ENCODE results near the gene BLVRA.

DNA sequence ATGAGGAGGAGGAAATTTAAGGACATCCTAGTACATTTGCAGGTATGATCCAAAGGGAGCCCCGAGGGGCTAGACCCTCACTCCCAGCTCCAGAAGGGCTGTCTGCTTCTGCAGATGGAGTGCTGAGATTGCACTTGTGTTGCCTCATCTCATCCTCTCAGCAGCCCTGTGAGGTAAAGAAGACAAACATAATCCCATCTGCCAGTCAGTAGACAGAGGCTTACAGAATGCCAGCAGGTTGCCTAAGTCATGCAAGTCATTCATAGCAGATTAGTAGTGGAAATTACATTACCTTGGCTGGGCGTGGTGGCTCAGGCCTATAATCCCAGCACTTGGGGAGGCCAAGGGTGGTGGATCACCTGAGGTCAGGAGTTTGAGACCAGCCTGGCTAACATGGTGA lies 45.4 kb downstream of the BLVRA start:
- TF ChIP-seq POLR2AphosphoS5 (IDR thresholded peaks at IDR 0.05; ENCODE audit: low read depth, low read length) (no peak), TAF1 (IDR thresholded peaks at IDR 0.05; ENCODE audit: borderline replicate concordance, insufficient read depth, low read length) (no peak), SIN3A (IDR thresholded peaks at IDR 0.05; ENCODE audit: borderline replicate concordance, insufficient read depth, low read length) (no peak)
- TF ChIP-seq, protein P1, sequence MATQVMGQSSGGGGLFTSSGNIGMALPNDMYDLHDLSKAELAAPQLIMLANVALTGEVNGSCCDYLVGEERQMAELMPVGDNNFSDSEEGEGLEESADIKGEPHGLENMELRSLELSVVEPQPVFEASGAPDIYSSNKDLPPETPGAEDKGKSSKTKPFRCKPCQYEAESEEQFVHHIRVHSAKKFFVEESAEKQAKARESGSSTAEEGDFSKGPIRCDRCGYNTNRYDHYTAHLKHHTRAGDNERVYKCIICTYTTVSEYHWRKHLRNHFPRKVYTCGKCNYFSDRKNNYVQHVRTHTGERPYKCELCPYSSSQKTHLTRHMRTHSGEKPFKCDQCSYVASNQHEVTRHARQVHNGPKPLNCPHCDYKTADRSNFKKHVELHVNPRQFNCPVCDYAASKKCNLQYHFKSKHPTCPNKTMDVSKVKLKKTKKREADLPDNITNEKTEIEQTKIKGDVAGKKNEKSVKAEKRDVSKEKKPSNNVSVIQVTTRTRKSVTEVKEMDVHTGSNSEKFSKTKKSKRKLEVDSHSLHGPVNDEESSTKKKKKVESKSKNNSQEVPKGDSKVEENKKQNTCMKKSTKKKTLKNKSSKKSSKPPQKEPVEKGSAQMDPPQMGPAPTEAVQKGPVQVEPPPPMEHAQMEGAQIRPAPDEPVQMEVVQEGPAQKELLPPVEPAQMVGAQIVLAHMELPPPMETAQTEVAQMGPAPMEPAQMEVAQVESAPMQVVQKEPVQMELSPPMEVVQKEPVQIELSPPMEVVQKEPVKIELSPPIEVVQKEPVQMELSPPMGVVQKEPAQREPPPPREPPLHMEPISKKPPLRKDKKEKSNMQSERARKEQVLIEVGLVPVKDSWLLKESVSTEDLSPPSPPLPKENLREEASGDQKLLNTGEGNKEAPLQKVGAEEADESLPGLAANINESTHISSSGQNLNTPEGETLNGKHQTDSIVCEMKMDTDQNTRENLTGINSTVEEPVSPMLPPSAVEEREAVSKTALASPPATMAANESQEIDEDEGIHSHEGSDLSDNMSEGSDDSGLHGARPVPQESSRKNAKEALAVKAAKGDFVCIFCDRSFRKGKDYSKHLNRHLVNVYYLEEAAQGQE (IDR thresholded peaks at IDR 0.05; ENCODE audit: insufficient read depth in 1 of 2, low read depth in 2 of 2, low read length in 2 of 2): no peak

All from PFSK-1 (cell line).